IPS-18c (cell line): ENCODE measurements around the gene FAM89B.

Experiments
- H3K4me3 ChIP-seq: 2 replicates; pipeline ENCODE4 v1.7.0; 2013; ENCODE audit warnings: low read depth, mild to moderate bottlenecking, low read length, moderate library complexity; ENCODE audit not compliant: insufficient read depth
- H3K9me3 ChIP-seq: one replicate; pipeline ENCODE4 v1.6.1; 2013; ENCODE audit warnings: mild to moderate bottlenecking, low read length, moderate library complexity; ENCODE audit not compliant: control insufficient read depth, insufficient read depth

FAM89B gene

DNA sequence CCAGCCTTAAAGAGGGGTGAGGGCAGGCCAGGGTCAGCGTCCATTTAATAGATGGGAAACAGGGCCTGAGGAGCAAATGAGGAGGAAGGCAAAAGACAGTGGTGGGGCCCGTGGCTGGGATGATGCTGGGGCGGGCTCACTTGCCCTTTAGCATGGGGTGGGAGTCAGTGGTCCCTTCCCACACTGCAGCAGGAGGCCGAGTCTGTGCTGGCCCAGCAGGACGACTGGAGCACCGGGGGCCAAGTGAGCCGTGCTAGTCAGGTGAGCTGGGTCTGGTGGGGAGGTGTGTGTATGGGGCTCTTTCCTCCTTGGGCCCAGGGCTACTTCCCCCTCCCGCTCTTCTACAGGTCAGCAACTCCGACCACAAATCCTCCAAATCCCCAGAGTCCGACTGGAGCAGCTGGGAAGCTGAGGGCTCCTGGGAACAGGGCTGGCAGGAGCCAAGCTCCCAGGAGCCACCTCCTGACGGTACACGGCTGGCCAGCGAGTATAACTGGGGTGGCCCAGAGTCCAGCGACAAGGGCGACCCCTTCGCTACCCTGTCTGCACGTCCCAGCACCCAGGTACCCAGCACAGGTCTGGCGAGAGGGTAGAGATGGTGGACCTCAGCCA, 34.6 kb upstream of the FAM89B start:
- Histone ChIP-seq H3K4me3 (no peak overlapping the region), H3K9me3 (peaks cover 2% of the 10 kb centered on the region)

DNA sequence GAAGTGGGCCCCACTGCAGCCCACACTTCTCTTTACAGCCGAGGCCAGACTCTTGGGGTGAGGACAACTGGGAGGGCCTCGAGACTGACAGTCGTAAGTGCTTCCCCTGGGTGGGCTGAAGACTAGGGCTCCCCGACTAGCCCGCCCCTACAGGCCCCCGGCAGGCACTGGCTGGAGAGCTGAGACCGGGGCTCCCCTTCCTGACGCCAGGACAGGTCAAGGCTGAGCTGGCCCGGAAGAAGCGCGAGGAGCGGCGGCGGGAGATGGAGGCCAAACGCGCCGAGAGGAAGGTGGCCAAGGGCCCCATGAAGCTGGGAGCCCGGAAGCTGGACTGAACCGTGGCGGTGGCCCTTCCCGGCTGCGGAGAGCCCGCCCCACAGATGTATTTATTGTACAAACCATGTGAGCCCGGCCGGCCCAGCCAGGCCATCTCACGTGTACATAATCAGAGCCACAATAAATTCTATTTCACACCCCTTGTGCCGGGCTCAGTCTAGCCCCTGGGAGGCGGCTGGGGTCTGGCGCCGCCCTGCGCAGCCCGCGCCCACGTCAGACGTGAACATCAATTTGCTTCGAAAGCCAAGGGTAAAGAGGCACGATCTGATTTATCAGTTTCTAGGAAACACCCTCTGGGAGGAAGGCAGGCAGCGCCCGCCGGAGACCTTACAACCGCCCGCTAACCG, 34.0 kb upstream of the FAM89B start:
- Histone ChIP-seq H3K4me3 (no peak overlapping the region), H3K9me3 (peaks cover 2% of the 10 kb centered on the region)

DNA sequence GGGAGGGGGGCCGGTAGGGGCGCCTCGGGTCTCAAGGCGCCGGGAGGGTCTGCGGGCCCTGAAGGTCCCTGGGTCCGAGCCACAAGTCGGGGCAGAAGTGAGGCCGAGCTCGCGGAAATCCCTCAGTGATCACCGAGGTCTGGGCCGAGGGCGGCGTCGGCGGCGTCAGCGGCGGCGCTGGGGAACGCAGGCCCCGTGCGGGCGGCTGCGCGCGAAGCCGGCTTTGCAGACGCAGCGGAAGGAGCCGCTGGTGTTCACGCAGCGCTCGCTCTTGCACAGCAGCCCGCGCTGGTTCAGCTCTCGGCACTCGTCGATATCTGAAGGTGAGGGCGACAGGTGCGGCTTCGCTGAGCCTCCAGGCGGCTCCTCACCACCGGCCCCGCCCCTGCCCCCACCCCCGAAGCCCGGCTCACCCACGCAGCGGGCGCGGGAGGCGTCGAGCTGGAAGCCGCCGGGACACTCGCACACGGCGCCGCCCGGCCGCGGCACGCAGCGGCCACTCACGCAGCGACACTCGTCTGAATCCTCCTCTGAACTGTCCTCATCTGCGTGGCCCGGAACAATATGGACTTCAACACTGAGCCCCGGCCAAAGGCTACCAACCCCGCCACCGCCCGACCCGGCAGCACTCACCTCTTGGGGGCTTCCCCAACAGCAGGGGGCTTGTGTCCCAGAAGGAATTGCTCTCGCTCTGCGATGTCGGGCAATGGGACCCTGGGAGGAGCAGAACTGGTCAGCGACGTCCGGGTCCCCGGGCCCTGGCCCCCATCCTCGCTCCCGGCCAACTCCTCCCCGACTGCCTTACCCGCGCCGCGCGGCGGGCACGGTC, 33.2 kb upstream of the FAM89B start:
- Histone ChIP-seq H3K4me3 (peak overlapping the region; percentile 54), H3K9me3 (peaks cover 2% of the 10 kb centered on the region)

DNA sequence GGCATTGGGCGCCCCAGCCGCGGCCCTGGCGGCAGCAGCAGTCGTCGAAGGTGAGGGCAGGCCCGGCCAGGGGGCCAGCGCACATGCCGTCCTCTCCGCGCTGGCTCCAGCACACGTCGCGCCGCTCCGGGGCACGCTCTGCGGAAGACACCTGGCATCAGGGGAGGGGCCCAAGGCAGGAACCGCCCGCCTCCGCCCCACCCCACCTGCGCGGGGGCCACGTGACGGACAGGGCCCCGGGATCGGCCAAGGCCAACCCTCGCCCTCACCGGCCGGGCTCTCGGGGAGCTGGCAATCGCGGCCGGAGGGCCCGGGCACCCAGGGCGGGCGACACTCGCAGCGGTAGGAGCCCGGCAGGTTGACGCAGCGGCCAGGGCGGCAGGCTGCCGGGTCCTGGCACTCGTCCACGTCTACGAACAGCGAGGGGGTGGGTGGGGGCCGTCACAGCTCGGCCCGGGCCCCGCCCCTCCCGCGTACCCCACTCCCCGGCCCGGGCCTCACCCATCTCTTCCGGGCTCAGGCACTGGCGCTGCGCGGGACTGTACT, 32.5 kb upstream of the FAM89B start:
- Histone ChIP-seq H3K4me3 (peak overlapping the region; percentile 54), H3K9me3 (peaks cover 2% of the 10 kb centered on the region)

DNA sequence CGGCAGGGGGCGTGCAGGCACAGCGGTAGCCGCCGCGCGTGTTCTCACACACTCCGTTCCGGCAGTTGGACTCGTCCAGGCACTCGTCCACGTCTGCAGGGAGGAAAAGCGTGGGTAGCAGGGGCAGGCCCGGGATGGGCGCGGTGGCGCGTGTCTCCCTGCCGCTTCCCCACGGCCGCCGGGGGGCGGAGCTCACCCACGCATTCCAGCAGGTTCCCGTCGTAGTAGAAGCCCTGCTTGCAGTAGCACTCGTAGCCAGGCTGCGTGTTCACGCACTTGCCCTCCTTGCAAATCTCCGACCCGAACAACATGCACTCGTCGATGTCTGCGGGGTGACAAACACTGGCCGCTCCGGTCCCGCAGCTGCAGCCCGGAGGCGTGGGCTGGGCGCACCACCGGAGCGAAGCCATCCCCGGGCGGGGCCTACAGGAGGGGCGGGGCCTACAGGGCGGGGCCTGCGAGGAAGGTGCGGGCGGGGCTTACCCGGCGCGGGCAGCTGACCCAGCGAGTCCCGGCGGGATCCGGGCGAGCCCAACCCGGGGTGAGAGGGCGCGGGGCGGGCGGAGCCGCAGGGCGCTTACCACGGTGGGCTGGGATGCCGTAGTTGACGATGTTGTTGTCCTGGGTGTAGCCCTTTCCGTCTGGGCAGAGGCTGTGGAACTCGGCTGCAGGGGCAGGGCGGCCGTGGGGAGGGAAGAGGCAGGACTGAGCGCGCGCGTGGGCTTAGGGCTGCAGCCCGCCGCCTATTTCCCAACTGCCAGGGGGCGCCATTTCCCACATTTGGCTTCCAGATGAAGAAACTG, 31.8 kb upstream of the FAM89B start:
- H3K9me3 ChIP-seq, result peaks cover 2% of the 10 kb centered on the region
- peak overlapping the region; percentile 63 for H3K4me3 ChIP-seq

DNA sequence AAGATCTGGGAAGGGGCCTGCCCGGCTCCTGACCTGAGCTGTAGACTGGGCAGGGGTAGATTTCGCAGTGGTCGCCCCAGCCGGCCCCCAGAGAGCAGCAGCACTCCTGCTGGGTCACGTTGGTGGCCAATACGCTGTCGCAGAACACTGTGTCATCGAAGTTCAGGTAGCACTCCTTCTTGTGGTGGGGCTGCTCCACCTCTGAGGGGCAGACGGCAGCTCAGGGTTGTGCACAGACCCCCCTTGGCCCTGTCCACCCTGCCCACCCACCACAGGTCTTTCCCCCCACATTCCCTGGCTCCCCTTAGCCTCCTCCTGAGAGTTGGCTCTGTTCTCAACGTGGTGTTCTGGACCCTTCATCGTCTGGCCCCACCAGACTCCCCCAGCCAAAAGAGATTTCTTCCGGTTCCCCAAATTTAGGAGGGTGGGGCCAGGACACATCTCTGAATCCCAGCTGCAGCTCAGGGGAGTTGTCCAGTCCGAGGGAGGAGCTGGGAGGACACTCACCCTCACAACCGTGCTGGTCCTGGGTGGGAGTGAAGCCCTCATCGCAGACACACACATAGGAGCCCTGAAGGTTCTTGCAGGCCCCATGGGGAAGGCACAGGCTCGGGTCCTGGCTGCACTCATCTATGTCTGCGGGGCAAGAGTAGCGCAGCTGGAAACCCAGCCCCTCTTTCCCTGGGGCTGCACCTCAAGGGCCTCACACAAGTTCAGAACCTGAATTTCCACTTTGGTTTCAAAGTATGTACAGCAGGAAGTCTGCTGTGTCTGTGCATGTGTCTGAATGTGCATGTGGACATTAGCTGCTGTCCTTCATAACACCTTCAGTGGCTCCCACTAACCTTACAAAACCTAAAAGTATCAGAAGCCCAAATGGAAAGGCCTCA, 31.0 kb upstream of the FAM89B start:
- Histone ChIP-seq H3K9me3 (peaks cover 2% of the 10 kb centered on the region), H3K4me3 (peak overlapping the region; percentile 63)

DNA sequence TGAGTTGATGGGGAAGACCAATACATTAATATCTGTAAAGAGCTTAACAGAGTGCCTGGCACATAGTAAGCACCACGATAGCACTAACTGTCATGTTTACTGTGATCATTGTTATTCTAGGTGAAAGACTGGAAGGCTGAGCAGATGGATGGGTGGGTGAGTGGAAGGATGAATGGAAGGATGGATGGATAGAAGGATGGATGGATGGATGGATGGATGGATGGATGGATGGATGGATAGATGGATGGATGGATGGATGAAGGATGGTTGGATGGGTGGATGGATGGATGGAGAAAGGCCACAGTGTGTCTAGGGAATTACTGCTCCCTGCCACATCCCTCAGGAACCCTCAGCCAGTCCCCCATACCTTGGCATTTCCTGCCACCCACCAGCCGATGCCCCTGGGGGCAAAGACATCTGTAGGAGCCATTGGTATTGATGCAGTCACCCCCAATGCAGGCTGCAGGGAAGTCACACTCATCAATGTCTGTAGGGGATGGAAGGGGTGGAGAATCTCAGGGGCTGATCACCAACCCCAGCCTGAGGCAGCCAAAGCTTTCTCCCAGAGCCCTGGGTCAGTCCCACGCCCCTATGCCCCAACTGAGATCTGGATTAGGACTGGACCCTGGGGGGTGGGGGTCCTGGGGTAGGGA, 29.5 kb upstream of the FAM89B start:
- Histone ChIP-seq H3K9me3 (peaks cover 2% of the 10 kb centered on the region), H3K4me3 (no peak overlapping the region)

DNA sequence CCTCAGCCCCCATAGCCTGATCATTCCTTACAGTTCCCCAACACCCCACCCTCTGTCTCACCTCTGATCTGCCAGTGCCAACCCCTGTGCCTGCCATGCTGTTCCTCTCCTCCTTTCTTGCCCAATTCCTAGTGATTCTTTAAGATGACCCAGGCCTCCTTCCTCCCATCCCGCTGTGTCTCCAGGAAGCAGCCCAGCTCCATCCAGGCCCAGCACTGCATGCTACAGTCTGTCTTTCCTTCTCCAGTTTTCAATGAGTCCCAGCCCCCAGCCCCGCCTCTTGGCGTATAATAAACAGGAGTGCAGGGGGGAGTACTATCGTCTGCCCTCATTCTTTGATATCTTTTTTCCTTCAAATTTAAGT, 26.5 kb upstream of the FAM89B start:
- H3K9me3 ChIP-seq, result peaks cover 3% of the 10 kb centered on the region
- peak overlapping the region; percentile 47; the same call in 1 of the 2 replicates for H3K4me3 ChIP-seq

DNA sequence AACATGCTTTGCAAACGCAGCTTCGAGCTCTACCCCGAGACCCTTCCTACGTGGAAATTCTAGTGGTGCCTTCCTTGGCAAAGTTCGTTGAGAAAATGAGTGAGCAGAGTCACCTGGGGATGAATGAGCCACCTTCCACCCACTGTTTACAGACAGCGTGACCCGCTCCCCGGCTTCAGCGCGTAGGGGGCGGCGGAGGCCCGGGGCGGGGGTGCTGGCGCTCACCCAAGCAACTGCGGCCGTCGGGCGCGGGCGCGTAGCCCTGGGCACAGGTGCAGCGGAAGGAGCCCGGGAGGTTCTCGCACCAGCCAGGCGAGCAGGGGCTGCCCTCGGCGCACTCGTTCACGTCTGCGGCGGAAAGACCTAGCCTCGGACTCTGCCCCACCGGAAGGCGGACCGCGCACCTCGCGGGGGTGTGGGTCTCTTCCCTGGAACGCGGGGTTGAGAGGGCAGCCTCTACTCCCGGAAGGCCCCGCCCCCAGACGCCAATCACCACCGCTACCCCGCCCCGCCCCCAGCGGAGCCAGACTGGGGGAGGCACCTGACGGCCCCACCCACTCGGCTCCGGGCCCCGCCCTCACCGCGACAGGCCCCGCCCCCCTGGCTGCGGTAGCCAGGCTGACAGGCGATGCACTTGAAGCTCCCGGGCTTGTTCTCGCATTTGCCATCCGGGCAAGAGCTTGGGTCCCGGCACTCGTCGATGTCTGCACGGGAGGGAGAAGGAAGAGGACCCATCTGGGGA, 25.9 kb upstream of the FAM89B start:
- peaks cover 3% of the 10 kb centered on the region for H3K9me3 ChIP-seq
- H3K4me3 ChIP-seq, result peak overlapping the region; percentile 47

DNA sequence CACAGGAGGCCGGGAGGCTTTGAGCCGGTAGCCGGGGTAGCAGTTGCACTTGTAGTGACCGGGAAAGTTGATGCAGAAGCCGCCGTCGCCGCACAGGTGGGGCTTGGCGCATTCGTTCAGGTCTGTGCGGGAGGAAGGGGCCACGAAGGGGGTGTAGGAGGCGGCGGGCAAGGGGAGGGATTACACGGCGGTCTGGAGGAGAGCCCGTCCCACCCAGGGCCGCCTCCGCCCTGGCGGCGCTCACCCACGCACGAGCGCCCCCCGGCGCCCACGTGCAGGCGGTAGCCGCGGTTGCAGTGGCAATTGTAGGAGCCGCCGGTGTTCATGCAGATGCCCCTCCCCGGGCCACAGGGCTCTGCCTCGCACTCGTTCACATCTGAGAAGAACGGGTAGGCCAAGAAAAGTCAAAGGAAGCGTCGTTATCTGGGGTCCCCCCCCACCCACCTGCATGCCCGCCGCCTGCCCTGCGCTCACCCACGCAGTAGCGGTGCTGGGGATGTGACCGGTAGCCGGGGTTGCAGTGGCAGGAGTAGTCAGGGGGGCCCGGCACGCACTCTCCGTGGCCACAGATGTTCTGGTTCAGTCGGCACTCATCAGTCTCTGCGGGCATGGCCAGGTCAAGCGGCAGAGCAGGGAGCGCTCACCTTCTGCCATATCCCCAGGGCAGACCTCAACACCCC, 24.8 kb upstream of the FAM89B start:
- Histone ChIP-seq H3K4me3 (no peak overlapping the region; the same call in 1 of the 2 replicates), H3K9me3 (peaks cover 3% of the 10 kb centered on the region)

DNA sequence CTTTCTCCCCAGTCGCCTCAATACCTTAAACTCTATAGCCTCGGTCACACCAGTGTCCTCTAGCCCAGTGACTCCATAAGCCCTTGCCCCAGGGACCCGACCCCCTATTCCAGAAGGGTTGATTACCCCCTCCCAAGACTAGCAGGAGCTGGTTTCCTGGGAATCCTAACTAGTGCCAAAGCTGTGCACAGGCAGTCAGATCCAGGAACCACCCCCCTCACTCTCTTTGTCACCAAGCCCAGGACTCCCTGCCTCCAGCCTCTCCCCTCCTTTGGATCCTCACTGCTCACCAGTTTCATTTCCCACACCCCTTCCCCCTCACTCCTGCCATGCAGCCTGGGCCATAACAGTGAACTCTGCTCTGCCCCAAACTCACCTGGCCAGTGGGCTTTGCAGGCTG, 23.9 kb upstream of the FAM89B start:
- no peak overlapping the region for H3K4me3 ChIP-seq
- peaks cover 4% of the 10 kb centered on the region for H3K9me3 ChIP-seq

DNA sequence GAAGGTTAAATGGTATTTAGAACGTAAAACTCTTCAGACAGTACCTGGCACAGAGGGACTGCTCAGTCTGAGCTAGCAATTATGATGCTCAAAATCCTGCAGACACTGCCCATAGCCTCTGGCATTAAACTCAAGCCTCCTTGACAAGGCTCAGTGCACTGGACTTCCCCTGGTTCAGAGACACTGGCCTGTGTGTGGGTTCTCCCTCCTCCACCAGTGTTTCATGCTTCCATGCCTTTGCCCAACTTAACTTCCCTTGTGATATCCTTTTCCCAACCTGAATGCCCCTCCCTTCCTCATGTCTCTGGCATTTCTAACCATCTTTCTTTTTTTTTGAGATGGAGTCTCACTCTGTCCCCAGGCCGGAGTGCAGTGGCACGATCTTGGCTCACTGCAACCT, 23.2 kb upstream of the FAM89B start:
- Histone ChIP-seq H3K4me3 (no peak overlapping the region), H3K9me3 (peaks cover 5% of the 10 kb centered on the region)

DNA sequence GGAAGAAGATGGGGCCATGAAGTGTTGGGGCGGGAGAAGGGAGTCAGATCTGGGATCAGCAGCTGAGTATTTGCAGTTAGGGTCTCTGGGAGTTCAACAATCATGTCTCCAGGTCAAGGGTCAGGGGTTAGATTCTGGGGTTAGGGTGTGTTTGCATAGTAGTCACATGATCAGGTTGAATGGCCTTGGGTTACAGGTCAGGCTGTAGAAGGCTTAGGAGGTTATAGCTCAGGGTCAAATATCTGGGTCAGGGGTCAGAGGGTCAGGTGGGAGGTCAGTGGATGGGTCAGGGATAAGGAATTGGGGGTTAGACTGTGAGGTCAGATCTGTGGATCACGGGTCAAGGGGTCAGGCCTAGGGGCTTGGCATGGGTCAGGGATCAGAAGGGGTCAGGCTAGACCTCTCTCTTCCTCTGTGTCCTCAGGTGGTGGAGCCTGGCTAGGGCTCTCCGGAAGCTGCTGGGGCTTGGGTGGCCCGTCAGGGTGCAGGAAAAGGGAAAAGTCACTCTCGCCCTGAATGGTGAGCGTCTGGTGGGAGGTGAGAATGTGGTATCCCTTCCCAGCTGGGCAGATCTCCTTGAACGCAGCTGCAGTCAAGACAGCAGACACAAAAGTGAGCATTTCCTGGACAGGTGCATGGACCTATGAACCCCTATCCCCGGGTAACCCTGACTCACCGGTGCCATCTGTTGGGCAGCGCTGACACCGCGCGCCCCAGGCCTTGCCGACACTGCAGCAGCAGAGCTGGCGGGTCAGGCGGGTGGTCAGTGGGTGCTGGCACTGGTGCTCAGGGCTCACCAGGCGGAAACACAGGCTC, 20.6 kb upstream of the FAM89B start:
- H3K4me3 ChIP-seq, result no peak overlapping the region

DNA sequence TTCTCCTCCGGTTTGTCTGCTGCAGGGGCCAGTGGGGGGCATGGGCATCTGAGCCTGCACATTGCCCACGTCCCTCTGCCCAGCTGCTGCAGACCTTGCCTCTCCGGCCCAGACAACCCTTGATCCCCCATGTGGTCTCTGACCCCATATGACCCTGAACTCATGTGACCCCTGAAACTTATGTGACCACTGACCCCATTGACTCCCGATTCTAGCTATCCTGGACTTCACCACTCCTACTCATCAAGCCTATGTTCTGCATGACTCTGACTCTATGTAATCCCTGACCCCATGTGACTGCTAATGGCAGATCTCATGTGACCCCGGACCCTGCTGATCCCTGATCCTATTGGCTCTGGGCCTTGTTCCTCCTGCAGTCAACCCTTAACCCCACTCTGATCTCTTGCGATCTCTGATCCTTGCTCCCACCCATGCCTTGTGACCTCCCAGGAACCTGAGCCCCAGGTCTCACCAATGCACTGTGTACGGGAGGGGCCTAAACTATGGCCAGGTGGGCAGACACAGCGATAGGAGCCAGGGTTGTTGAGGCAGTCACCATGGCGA, 19.9 kb upstream of the FAM89B start:
- H3K9me3 ChIP-seq, result peaks cover 5% of the 10 kb centered on the region
- no peak overlapping the region for H3K4me3 ChIP-seq

More for the DNA sequence above, 20.6 kb upstream of the FAM89B start:
- peaks cover 5% of the 10 kb centered on the region for H3K9me3 ChIP-seq
